GM19025 (cell line): ENCODE data around the gene A1BG.

ENCODE experiments used
- ATAC-seq: cut with Tn5 transposase; IDR thresholded peaks from one replicate; pipeline ENCODE4 v1.9.1; 2021; ENCODE audit warnings: mild to moderate bottlenecking, low read depth, moderate library complexity; ENCODE audit not compliant: unreplicated experiment

Gene A1BG

DNA sequence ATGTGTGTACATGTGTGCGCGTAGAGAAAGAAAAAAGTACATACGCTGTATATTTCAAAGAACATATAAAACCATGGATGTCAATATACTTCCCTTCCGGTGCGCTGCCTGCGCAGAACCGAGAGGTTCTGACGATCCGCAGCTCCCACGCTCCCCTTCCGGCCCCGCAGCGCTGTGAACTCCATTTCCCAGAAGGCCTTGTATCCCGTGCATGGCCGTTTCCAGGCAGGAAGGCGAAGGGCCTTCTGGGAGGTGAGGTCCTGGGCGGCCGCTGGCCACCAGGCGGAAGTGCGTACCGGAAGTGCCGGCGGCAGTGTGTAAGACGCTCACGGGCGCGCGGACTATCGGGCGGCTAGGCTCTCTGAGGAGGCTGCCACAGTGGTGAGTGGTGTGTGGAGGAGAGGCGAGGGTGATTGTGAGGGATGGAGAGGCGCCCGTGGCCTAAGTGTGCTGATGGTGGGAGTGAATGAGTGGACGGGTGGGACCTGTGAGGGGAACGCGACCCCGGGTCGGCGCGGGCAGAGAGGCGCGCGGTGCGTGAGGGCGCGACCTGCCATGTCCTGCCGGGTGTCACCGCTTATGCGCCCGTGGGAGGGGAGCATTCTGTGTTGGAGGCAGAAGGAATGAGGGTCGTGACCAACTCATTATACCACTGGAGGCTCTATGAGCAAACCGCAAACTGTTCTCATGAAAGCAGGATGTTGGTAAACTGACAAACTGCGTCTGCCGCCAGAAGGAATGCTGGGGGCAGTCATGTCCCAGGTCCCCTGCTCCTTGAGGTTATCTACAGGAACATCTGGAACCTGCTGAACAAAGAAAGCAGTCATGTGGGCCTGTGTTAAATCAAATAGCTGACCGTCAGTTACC, 48.0 kb downstream of the A1BG start, which contains the start of gene ERVK3-1:
TSS of gene ERVK3-1 (plus strand) at position 313 of the 867 bp plus-strand sequence. CDS start 6,792 bp downstream, outside the sequence.
- peak; percentile 97 for ATAC-seq

DNA sequence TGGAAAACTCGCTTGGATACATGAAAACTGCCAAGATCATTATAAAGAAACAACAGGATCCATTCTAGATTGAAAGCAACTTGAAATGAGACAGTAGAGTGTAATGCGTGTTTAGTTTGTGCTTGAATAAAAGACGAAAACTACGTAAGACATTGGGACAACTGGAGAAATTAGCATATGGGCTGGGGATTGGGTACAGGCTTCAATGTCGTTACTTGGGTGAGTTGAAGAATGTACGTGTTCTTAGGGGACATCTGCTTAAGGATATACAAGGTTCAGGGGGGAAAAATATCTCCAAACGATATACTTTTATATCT, 48.6 kb downstream of the A1BG start:
- no peak for ATAC-seq

DNA sequence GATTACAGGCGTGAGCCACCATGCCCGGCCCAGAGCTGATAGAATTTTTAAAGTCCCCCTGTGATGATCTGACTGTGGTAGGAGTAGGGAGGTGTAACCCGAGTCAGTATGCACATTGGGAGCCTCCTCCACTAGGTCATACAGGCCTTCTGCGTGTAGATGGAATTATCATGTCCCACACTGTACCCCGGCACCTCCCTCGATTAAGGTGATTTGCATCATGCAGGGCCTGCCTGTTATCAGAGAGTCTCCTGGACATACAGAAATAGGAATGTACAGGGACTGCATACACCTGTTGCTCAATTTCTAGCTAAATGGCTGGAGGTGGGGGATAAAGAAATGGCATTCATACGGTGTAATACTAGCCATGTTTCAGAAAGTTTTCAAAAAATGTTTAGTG, 49.0 kb downstream of the A1BG start:
- ATAC-seq, result no peak

DNA sequence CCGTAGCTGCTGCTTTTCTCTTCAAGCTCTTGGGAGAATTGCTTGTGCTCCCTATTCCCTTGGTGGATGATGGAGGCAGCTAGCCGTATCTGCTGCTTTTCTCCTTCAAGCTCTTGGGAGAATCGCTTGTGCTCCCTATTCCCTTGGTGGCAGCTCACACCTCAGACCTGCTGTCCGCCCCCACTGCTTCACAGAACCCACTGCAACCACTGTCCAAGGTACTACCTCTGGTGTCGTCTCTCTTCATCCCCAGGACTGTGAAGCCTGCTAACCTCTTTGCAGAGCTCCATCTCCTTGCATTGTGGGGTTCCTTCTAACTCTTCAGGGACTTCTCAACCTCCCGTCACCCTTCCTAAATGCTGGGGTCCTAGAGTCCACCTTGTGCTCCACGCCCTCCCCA, 52.7 kb downstream of the A1BG start:
- no peak for ATAC-seq

DNA sequence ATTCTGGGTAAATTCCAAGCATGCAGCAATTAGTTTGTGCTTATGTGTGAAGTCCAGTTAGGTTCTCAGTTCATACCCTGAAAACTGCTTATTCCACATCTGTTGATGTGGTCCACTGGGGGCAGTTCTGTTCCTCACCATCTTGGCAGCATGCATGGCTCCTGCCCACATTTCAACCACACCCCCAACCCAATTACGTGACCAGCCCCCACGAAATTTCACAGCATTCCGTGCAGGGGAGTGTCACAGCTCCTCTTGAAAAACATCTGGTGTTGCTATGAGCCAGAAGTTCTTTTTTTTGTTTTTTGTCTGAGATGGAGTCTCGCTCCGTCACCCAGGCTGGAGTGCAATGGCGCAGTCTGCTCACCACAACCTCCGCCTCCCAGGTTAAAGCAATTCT, 57.2 kb downstream of the A1BG start:
- no peak for ATAC-seq
